Stimulated activated CD8-positive, alpha-beta memory T cell treated with anti-CD3 and anti-CD28 coated beads, Interleukin-15, amount 100 ng/mL, for 24 hours (primary cell): ENCODE results near the gene OR4N5.
"Not testable (repeated sequence)": the region's sequence is repeated elsewhere in the genome, so short reads cannot be mapped to it uniquely, and the experiment has no call there.

Source experiments
- DNase-seq: peaks from one replicate; pipeline ENCODE4 v3.0.0-alpha.2; 2020; ENCODE audit warnings: low read depth

Gene OR4N5, protein sequence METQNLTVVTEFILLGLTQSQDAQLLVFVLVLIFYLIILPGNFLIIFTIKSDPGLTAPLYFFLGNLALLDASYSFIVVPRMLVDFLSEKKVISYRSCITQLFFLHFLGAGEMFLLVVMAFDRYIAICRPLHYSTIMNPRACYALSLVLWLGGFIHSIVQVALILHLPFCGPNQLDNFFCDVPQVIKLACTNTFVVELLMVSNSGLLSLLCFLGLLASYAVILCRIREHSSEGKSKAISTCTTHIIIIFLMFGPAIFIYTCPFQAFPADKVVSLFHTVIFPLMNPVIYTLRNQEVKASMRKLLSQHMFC

GRCh38 chr14:20138520-20138919 is at the start of gene OR4N5:
Gene OR4N5, plus strand, starts transcription at chr14:20138820. Its CDS starts 4,916 bp downstream, at chr14:20143736.
- DNase-seq, result no peak

- DNase-seq, result no peak
Observed at GRCh38 chr14:20092050-20092449, 46.6 kb upstream of the OR4N5 start.

DNA sequence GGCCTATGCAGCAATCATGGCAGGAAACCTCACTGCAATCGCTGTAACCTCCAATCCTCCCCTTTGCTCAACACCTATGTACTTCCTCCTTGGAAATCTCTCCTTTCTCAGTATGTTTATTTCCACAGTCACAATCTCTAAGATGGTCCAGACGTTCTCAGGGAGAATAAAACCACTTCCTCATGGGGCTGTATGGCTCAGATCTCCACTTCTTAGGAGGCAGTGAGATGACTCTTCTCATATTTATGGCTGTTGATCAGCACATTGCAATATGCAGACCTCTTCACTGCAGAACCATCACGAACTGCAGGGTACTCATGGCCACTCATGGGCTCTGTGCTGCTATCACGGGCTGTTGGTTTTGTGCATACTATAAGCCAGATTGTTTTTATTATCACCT is 45.2 kb upstream of the OR4N5 start:
- DNase-seq, result no peak

GRCh38 chr14:20098926-20099770 is 39.5 kb upstream of the OR4N5 start:
- DNase-seq, result not testable (repeated sequence)

DNA sequence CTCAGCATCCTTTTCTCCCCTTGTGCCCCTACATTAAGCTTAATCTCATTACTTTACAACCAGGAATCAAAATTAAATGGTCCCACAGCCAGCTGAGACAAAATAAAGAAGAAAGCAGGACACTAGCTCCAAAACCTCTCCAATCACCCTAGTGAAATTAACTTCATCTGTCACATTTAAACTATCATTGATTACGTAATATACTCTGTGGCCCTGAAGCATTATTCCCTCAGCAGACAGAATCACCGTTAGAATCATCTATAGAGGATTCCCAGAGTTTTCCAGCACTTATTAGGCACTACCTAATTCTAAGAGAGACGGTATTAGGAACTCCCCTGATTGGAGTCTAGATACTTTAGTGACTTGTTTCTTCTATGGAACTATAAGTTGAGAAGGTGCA is 28.2 kb upstream of the OR4N5 start, which contains the start of gene OR4K17:
Gene OR4K17, plus strand, starts transcription at position 302 of the 400 bp plus-strand sequence. CDS start 6,761 bp downstream, outside the sequence.
- no peak for DNase-seq

DNA sequence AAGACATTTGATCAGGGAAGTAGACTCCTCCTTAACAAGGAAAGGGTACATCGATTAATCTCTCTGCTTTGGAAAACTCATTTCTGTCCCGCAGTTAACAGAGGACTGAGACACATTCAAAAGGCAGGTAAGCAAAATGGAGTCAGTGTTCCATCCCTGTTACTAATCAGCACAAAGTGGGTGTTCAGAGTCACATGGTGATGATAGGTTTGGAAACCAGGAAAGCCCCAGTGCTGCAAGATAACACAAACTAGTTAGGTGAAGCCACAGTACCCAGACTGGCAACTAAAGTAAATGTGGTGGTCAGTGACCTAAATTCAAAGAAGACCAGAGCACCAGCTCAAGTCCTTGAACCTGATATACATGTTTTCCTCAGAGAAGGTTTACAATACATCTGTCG is 26.3 kb upstream of the OR4N5 start:
- no peak for DNase-seq

DNA sequence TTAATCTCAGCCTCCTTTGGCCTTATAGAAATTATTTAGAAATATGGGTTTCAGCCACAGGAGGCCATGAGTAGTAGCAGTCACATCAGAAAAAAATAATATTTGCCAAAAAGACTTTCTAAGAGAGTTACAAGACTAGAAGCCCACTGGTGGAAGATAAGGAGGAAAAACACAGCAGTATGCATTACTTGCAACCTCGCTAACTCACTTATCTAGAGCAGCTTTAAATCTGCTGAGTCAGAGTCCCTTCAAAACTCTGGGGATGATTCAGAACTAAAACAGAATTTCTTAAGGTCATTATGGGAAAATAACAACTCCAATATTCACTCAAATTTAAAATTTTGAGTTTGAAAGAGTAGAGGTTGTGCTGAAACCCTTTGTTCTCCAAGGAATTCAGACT is 21.9 kb upstream of the OR4N5 start:
- DNase-seq, result no peak

DNA sequence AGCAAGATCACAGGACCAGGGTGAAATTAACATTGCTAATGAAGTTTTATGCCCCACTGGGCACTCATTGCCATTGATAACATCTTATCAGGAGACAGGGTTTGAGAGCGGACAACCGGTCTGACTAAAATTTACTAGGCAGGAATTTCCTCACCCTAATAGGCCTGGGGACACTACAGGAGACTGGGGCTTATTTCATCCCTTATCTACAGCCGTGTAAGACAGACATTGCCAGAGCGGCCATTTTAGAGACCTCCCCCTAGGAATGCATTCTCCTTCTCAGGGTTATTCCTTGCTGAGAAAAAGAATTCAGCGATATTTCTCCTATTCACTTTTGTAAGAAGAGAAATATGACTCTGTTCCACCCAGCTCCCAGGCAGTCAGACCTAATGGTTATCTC is 19.8 kb upstream of the OR4N5 start:
- no peak for DNase-seq

GRCh38 chr14:20143911-20144310 is 5.3 kb downstream of the OR4N5 start:
- no peak for DNase-seq

GRCh38 chr14:20144820-20145219 is 6.2 kb downstream of the OR4N5 start:
- no peak for DNase-seq

GRCh38 chr14:20164462-20164861 is 25.8 kb downstream of the OR4N5 start:
- DNase-seq, result no peak

- DNase-seq, result no peak
Observed at GRCh38 chr14:20167091-20167490, 28.5 kb downstream of the OR4N5 start.

DNA sequence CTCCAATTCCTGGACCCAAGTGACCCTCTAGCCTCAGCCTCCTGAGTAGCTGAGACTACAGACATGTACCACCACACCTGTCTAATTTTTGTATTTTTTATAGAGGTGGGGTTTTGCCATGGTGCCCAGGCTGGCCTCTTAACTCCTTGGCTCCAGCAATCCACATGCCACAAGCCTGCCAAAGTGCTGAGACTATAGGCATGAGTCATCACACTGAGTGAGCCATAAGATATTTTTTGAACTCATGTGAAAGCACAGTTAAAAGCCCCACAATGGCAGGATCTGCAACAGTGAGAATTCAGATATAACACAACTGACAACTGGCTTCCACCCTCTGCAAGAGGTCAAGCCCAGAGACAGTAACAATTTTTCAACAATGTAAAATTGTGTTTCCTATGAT is 31.2 kb downstream of the OR4N5 start:
- not testable (repeated sequence) for DNase-seq

DNA sequence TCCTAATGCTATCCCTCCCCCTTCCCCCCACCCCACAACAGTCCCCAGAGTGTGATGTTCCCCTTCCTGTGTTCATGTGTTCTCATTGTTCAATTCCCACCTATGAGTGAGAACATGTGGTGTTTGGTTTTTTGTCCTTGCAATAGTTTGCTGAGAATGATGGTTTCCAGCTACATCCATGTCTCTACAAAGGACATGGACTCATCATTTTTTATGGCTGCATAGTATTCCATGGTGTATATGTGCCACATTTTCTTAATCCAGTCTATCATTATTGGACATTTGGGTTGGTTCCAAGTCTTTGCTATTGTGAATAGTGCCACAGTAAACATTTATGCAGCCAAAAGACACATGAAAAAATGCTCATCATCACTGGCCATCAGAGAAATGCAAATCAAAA is 35.6 kb downstream of the OR4N5 start:
- not testable (repeated sequence) for DNase-seq

DNA sequence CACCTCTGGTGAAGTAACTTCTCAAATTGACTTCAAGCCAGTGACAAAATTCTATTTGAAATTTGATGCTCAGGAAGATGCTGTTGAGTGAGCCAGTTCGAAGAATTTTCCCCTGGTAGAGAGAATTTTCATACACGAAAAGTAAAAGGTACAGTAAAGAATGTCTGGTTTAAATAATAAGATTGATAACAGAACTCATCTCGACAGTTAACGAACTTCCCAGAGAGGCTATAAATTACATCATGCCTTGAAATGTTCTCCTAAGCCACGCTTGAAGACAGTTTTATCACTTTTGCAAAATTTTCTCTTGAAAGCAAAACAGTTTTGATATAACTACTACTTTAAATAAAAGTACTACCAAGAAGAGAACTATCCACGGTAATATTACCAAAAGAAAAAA is 37.7 kb downstream of the OR4N5 start:
- DNase-seq, result no peak

- no peak for DNase-seq
Observed at GRCh38 chr14:20177433-20177974, 38.9 kb downstream of the OR4N5 start.

DNA sequence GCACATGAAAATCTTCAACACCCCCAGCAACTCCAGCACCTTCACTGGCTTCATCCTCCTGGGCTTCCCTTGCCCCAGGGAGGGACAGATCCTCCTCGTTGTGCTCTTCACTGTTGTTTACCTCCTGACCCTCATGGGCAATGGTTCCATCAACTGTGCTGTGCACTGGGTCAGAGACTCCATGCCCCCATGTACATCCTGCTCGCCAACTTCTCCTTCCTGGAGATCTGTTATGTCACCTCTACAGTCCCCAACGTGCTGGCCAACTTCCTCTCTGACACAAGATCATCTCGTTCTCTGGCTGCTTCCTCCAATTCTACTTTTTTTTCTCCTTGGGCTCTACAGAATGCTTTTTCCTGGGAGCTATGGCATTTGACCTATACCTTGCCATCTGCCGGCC is 40.6 kb downstream of the OR4N5 start:
- DNase-seq, result no peak

GRCh38 chr14:20179880-20180279 is 41.3 kb downstream of the OR4N5 start:
- no peak for DNase-seq

GRCh38 chr14:20180486-20180885 is 41.9 kb downstream of the OR4N5 start:
- no peak for DNase-seq

GRCh38 chr14:20184181-20184580 is 45.6 kb downstream of the OR4N5 start:
- no peak for DNase-seq

DNA sequence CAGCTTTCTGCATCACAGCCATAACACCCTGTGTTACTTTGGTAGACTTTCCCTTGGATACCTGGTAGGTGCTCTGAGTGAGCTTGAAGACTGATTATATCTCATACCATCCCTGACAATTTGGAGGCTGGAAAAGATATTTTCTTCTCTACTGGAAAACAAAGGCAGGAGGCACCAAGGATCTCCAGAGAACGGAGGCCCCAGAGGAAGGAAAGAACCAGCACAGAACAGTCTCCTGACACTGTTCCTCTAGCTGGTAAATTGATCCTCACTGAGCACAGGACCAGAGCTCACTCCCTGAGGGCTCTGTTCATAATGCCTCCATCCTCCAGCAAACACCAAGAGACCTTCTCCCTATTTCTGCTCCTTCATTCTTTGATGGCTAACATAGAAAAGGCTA is 52.0 kb downstream of the OR4N5 start, which contains the start of gene OR11G2:
Gene OR11G2, plus strand, starts transcription at position 301 of the 400 bp plus-strand sequence. CDS start 6,542 bp downstream, outside the sequence.
- no peak for DNase-seq

DNA sequence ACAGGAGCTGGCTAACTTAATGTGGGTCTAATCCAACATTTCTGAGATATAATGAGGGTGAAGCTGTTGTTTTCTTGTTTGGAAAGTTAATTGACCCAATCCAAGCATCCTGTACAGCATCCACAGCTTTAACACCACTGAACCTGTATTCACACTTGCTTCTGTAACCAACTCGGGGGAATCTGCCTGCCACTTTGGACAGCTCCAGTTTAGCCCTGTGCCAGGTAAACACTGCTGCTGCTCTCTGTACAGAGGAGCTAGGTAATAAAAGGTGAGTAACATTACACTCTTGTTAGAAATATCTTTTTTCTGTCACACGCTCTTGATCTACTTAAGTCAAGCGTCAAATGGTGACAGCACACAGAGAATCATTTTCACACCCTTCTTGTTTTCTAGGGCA is 52.8 kb downstream of the OR4N5 start:
- no peak for DNase-seq

- no peak for DNase-seq
Observed at GRCh38 chr14:20194101-20194500, 55.5 kb downstream of the OR4N5 start.
